Measurements from ENCODE around the gene UNC13C. TPM values are rescaled to one million over a fixed set of nuclear protein-coding genes. Genes with fewer than 3 reads are reported as not detected.

UNC13C gene
- polyA plus RNA-seq, 1 experiment: not detected

GRCh38 chr15:54017251-54017650 is 39.0 kb downstream of the UNC13C start:
- H3K9me3 ChIP-seq (ENCODE audit: control insufficient read depth, insufficient read depth, low read length): no peaks in the 10 kb centered on the region
- no peaks in the 10 kb centered on the region for H3K27me3 ChIP-seq (ENCODE audit: control insufficient read depth, insufficient read depth, low read length)
- no peak for DNase-seq (ENCODE audit: low read depth, low spot score)
- H3K27ac ChIP-seq (ENCODE audit: low read depth, low read length): no peak overlapping the region
- no peak overlapping the region for H3K4me3 ChIP-seq (ENCODE audit: low read depth, low read length)
- CTCF ChIA-PET: no interaction called here
- POLR2A ChIA-PET: no interaction called here
- TF ChIP-seq, protein P1, sequence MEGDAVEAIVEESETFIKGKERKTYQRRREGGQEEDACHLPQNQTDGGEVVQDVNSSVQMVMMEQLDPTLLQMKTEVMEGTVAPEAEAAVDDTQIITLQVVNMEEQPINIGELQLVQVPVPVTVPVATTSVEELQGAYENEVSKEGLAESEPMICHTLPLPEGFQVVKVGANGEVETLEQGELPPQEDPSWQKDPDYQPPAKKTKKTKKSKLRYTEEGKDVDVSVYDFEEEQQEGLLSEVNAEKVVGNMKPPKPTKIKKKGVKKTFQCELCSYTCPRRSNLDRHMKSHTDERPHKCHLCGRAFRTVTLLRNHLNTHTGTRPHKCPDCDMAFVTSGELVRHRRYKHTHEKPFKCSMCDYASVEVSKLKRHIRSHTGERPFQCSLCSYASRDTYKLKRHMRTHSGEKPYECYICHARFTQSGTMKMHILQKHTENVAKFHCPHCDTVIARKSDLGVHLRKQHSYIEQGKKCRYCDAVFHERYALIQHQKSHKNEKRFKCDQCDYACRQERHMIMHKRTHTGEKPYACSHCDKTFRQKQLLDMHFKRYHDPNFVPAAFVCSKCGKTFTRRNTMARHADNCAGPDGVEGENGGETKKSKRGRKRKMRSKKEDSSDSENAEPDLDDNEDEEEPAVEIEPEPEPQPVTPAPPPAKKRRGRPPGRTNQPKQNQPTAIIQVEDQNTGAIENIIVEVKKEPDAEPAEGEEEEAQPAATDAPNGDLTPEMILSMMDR (IDR thresholded peaks at IDR 0.05; ENCODE audit: low read depth, low read length): no peak

DNA sequence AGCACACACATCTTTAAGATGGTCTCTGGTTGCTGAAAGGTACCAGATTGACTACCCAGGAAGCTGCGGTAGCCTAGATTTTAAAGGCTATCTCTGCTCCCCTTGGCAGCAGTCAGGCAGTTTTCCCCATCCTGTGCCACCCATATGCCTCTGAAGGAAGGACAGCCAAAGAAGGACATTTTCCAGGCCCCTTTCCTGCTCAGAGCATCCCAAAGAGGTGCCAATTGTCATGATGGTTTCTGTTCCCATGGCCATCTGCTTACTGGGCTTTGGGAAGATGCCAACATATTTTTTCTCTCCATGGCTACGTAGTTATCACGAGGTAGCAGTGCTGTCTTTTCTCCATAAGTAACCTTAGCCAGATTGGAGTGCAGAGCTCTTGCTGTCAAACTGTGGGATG is 39.7 kb downstream of the UNC13C start:
- DNase-seq (ENCODE audit: low read depth, low spot score): no peak
- Histone ChIP-seq H3K27me3 (ENCODE audit: control insufficient read depth, insufficient read depth, low read length) (no peaks in the 10 kb centered on the region), H3K27ac (ENCODE audit: low read depth, low read length) (no peak overlapping the region), H3K4me3 (ENCODE audit: low read depth, low read length) (no peak overlapping the region), H3K9me3 (ENCODE audit: control insufficient read depth, insufficient read depth, low read length) (no peaks in the 10 kb centered on the region)
- TF ChIP-seq, protein P1 (IDR thresholded peaks at IDR 0.05; ENCODE audit: low read depth, low read length): no peak
- POLR2A ChIA-PET: no interaction called here
- CTCF ChIA-PET: no interaction called here

DNA sequence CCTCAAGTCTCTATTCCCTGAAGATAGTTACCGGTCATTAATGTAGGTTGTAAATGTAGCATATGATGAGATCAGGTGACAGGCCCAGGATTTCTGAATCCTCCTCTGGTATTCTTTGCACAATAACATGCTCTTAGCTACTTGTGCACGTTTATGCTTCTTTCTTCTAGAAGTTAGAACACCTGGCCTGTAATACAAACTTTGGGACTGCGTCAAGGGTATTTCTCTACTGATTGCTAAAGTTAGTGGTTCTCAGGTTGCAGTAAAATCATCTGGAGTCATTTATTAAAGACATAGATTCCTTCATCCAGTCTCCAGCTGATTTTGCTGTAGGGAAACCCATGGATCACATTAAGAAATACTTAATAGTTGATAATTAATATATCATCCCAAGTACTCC is 48.0 kb downstream of the UNC13C start:
- CTCF ChIA-PET: no interaction called here
- TF ChIP-seq, protein P1 (IDR thresholded peaks at IDR 0.05; ENCODE audit: low read depth, low read length): no peak
- H3K27ac ChIP-seq (ENCODE audit: low read depth, low read length): no peak overlapping the region
- H3K9me3 ChIP-seq (ENCODE audit: control insufficient read depth, insufficient read depth, low read length): peaks cover 13% of the 10 kb centered on the region
- no peaks in the 10 kb centered on the region for H3K27me3 ChIP-seq (ENCODE audit: control insufficient read depth, insufficient read depth, low read length)
- no peak for DNase-seq (ENCODE audit: low read depth, low spot score)
- no peak overlapping the region for H3K4me3 ChIP-seq (ENCODE audit: low read depth, low read length)
- POLR2A ChIA-PET: no interaction called here

GRCh38 chr15:54026891-54027290 is 48.6 kb downstream of the UNC13C start:
- TF ChIP-seq, protein P1 (IDR thresholded peaks at IDR 0.05; ENCODE audit: low read depth, low read length): no peak
- DNase-seq (ENCODE audit: low read depth, low spot score): no peak
- Histone ChIP-seq H3K27me3 (ENCODE audit: control insufficient read depth, insufficient read depth, low read length) (no peaks in the 10 kb centered on the region), H3K4me3 (ENCODE audit: low read depth, low read length) (no peak overlapping the region), H3K9me3 (ENCODE audit: control insufficient read depth, insufficient read depth, low read length) (peaks cover 13% of the 10 kb centered on the region), H3K27ac (ENCODE audit: low read depth, low read length) (no peak overlapping the region)
- ChIA-PET POLR2A (no interaction called here), CTCF (no interaction called here)

DNA sequence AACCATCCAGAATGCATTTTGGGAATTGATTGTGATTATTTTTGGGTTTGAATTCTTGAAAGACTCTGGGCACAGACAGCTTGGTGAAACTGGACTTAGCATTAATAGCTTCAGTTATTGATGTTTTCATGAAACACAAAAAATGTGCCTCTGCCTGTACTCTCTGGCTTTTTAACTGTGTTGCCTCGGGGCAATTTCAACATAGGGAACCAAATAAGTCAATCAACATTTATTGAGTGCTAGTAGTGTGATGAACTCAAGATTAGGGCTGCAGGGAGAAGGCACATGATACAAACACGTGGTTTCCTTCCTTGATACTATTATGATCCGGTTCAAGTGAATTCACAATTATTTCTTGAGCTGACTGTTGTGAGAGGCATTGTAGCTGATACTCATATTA is 50.8 kb downstream of the UNC13C start:
- DNase-seq (ENCODE audit: low read depth, low spot score): no peak
- TF ChIP-seq, protein P1 (IDR thresholded peaks at IDR 0.05; ENCODE audit: low read depth, low read length): no peak
- ChIA-PET CTCF (no interaction called here), POLR2A (no interaction called here)
- Histone ChIP-seq H3K27me3 (ENCODE audit: control insufficient read depth, insufficient read depth, low read length) (no peaks in the 10 kb centered on the region), H3K27ac (ENCODE audit: low read depth, low read length) (no peak overlapping the region), H3K4me3 (ENCODE audit: low read depth, low read length) (no peak overlapping the region), H3K9me3 (ENCODE audit: control insufficient read depth, insufficient read depth, low read length) (peaks cover 13% of the 10 kb centered on the region)
